GM23338 (cell line): ENCODE data around the gene ASB15. TPM values are rescaled to one million over a fixed set of nuclear protein-coding genes. Genes with fewer than 3 reads are reported as not detected.

Source experiments
- ATAC-seq: fragments of 200-7000 bp; cut with Tn5 transposase; 3 replicates; pipeline ENCODE4 v1.9.1; 2020
- DNase-seq: peaks from one replicate; pipeline ENCODE4 v3.0.0-alpha.2; 2015; ENCODE audit warnings: low spot score
- H2AFZ ChIP-seq: fragments of 200-600 bp; sonication (generic); 2 replicates; pipeline ENCODE4 v1.8.0; 2016; ENCODE audit warnings: antibody characterized with exemption, mild to moderate bottlenecking, moderate library complexity
- H3F3A ChIP-seq: fragments of 200-600 bp; sonication (generic); replicated peaks from 2 replicates; pipeline ENCODE4 v1.8.0; 2017; ENCODE audit warnings: antibody characterized with exemption, mixed run types, low read depth
- H3K27ac ChIP-seq: fragments of 200-600 bp; sonication (generic); 2 replicates; pipeline ENCODE4 v1.6.1; 2016; ENCODE audit warnings: low read depth
- H3K27me3 ChIP-seq: fragments of 200-600 bp; sonication (generic); 2 replicates; pipeline ENCODE4 v1.8.0; 2016; ENCODE audit warnings: mild to moderate bottlenecking, mixed run types, moderate library complexity; ENCODE audit not compliant: insufficient read depth
- H3K36me3 ChIP-seq: fragments of 200-600 bp; sonication (generic); 2 replicates; pipeline ENCODE4 v1.8.0; 2016; ENCODE audit warnings: mild to moderate bottlenecking; ENCODE audit not compliant: insufficient read depth
- H3K4me1 ChIP-seq: fragments of 200-600 bp; sonication (generic); 2 replicates; pipeline ENCODE4 v1.8.0; 2016; ENCODE audit warnings: mild to moderate bottlenecking, moderate library complexity; ENCODE audit not compliant: insufficient read depth
- H3K4me2 ChIP-seq: fragments of 200-600 bp; sonication (generic); 2 replicates; pipeline ENCODE4 v1.7.1; 2017; ENCODE audit warnings: mixed run types
- H3K4me3 ChIP-seq: fragments of 200-600 bp; sonication (generic); 2 replicates; pipeline ENCODE4 v1.6.1; 2016; ENCODE audit warnings: mixed run types
- H3K79me2 ChIP-seq: fragments of 200-600 bp; sonication (generic); replicated peaks from 2 replicates; pipeline ENCODE4 v1.8.0; 2017; ENCODE audit warnings: mild to moderate bottlenecking; ENCODE audit not compliant: insufficient read depth
- H3K9me2 ChIP-seq: fragments of 200-600 bp; sonication (generic); 2 replicates; pipeline ENCODE4 v1.8.0; 2017; ENCODE audit not compliant: insufficient read depth
- H4K20me1 ChIP-seq: fragments of 200-600 bp; sonication (generic); replicated peaks from 2 replicates; pipeline ENCODE4 v1.8.0; 2017; ENCODE audit warnings: mild to moderate bottlenecking; ENCODE audit not compliant: insufficient read depth
- H3K27ac Mint-ChIP-seq: 2 replicates; pipeline ENCODE4 v1.8.0; 2020; ENCODE audit warnings: inconsistent platforms, mild to moderate bottlenecking, moderate library complexity, mixed read lengths
- H3K27me3 Mint-ChIP-seq: 3 replicates; pipeline ENCODE4 v1.8.0; 2022; ENCODE audit warnings: low read depth, mild to moderate bottlenecking, moderate library complexity, mixed read lengths, inconsistent platforms; ENCODE audit not compliant: insufficient read depth, poor library complexity
- H3K36me3 Mint-ChIP-seq: 3 replicates; pipeline ENCODE4 v1.8.0; 2021; ENCODE audit warnings: low read depth, mild to moderate bottlenecking, inconsistent platforms, moderate library complexity, mixed read lengths
- H3K4me1 Mint-ChIP-seq: 3 replicates; pipeline ENCODE4 v1.8.0; 2020; ENCODE audit warnings: mild to moderate bottlenecking, inconsistent platforms, mixed read lengths
- H3K4me3 Mint-ChIP-seq: 3 replicates; pipeline ENCODE4 v1.8.0; 2021; ENCODE audit warnings: moderate library complexity, mild to moderate bottlenecking, inconsistent platforms, mixed read lengths
- H3K9me3 Mint-ChIP-seq: 3 replicates; pipeline ENCODE4 v1.8.0; 2020; ENCODE audit warnings: moderate library complexity, mild to moderate bottlenecking, inconsistent platforms, mixed read lengths
- CREB1 ChIP-seq: fragments of 250-450 bp; sonication (Bioruptor Pico); IDR thresholded peaks from 2 replicates; pipeline ENCODE4 v1.5.0; 2020; ENCODE audit warnings: low read depth, mild to moderate bottlenecking, moderate library complexity
- EZH2 ChIP-seq: fragments of 200-600 bp; sonication (generic); IDR thresholded peaks from one replicate; pipeline ENCODE4 v1.8.0; 2017; ENCODE audit warnings: antibody characterized with exemption, mild to moderate bottlenecking, low read depth; ENCODE audit not compliant: unreplicated experiment
- JUNB ChIP-seq: IDR thresholded peaks from one replicate; pipeline ENCODE4 v1.6.1; 2016; ENCODE audit warnings: antibody characterized with exemption; ENCODE audit not compliant: unreplicated experiment
- NANOG ChIP-seq: IDR thresholded peaks from 2 replicates; pipeline ENCODE4 v1.6.1; 2016; ENCODE audit warnings: antibody characterized with exemption, borderline replicate concordance
- POLR2AphosphoS5 ChIP-seq: IDR thresholded peaks from 2 replicates; pipeline ENCODE4 v1.6.1; 2016; ENCODE audit warnings: antibody characterized with exemption, low read depth
- STAT1 ChIP-seq: IDR thresholded peaks from one replicate; pipeline ENCODE4 v1.6.1; 2016; ENCODE audit warnings: antibody characterized with exemption; ENCODE audit not compliant: unreplicated experiment
- ZNF114 ChIP-seq: fragments of 250-450 bp; sonication (Bioruptor Pico); IDR thresholded peaks from 2 replicates; pipeline ENCODE4 v1.5.0; 2020; ENCODE audit warnings: mild to moderate bottlenecking, moderate library complexity
- ZNF331 ChIP-seq: fragments of 250-450 bp; sonication (Bioruptor Pico); IDR thresholded peaks from 2 replicates; pipeline ENCODE4 v1.5.0; 2020; ENCODE audit warnings: low read depth, mild to moderate bottlenecking, moderate library complexity
- ZNF462 ChIP-seq: fragments of 250-450 bp; sonication (Bioruptor Pico); IDR thresholded peaks from 2 replicates; pipeline ENCODE4 v1.5.0; 2020; ENCODE audit warnings: mild to moderate bottlenecking, moderate library complexity
- polyA plus RNA-seq: library from polyadenylated mRNA; unstranded; fragments of >200 nt; fragmentation: Nextera tagmentation; extraction: Ambion mirVana; gene quantifications from 2 replicates; pipeline ENCODE4 v1.2.1, GENCODE V29; 2016
- total RNA-seq: library from RNA; depleted of rRNA; stranded (reverse); fragments of >200 nt; shearing (Covaris generic); gene quantifications from 2 replicates; pipeline ENCODE4 v1.2.3, GENCODE V29; 2014
- TF ChIP-seq, protein P1 (sequence below): IDR thresholded peaks from 2 replicates; pipeline ENCODE4 v1.6.1; 2016; ENCODE audit warnings: antibody characterized with exemption
- TF ChIP-seq, protein P2 (sequence below), 2 experiments: fragments of 200-600 bp in 1 of 2; sonication (generic) in 1 of 2; conservative IDR thresholded peaks; 2 replicates each; pipeline versions ENCODE4 v1.5.1 to v1.6.1; 2016 to 2017; ENCODE audit warnings: antibody characterized with exemption in 2 of 2, low read depth in 2 of 2, mild to moderate bottlenecking in 2 of 2, moderate library complexity in 1 of 2

ASB15 gene
- total and polyA plus RNA-seq, 2 experiments from 2014 or later, result not detected

DNA sequence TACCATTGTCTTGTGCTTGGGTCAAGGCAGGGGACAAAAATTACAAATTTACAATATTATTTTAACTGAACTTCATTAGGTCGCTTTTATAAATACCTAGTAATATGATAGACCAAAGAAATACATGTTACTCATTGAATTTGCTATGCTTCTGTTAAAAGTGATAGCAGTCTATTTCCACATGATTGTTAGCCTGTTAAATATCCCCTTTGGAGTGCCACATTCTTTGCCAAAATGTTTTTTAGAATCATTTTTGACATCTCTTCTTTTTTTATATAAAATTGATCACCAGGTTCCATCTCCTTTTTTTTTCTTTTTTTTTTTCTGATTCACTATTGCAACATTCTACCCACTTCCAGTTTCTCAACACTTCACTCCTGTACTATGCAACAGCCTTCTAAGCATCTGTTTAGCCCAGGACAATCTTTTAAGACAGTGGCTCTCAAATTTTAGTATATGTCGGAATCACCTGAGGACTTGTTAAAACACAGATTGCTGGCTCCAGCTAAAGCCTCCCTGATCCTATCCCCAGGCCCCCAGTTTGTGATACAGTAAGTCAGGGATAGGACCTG is 27.6 kb upstream of the ASB15 start:
- H2AFZ ChIP-seq, result peak overlapping the region; percentile 52
- H3K27ac ChIP-seq, result 0 out of 2 replicates have a peak overlapping the region, but pooled peaks have one; percentile 47
- H4K20me1 ChIP-seq, result no peaks in the 10 kb centered on the region
- no peaks in the 10 kb centered on the region for H3K36me3 ChIP-seq
- H3K27me3 Mint-ChIP-seq, result peaks cover 5% of the 10 kb centered on the region
- H3K27me3 ChIP-seq, result no peaks in the 10 kb centered on the region
- no peak overlapping the region for H3K4me2 ChIP-seq
- H3K4me1 Mint-ChIP-seq, result peaks cover 35% of the 10 kb centered on the region
- no peak for TF ChIP-seq EZH2
- TF ChIP-seq JUNB, result no peak
- no peaks in the 10 kb centered on the region for H3K9me2 ChIP-seq
- no peak overlapping the region for H3K4me3 ChIP-seq
- no peak overlapping the region for H3K4me3 Mint-ChIP-seq
- peak overlapping the region; percentile 50; the same call in 1 of the 2 replicates for H3K27ac Mint-ChIP-seq
- no peaks in the 10 kb centered on the region for H3K79me2 ChIP-seq
- no peak for ATAC-seq
- DNase-seq, result no peak
- H3K9me3 Mint-ChIP-seq, result no peaks in the 10 kb centered on the region
- no peaks in the 10 kb centered on the region for H3F3A ChIP-seq
- peaks cover 27% of the 10 kb centered on the region for H3K4me1 ChIP-seq
- no peaks in the 10 kb centered on the region for H3K36me3 Mint-ChIP-seq

DNA sequence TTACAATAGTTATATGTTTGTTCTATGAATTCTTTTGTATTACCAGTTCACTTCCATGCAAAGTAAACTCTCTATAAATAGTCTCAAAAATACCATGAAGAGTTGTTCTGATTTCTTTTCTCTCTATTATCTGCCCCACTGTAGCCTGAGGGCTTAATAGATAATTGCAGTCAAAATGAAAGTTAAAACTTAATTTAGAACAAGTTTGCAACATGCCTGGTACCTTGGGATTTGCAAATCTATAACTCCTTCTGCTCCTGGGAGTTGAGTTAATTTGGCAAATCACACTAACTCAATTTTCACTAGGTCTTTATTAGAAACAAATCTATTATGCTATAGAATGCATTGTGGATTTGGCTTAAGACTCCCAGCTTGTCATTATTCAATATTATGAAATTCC is 22.2 kb upstream of the ASB15 start:
- H3K36me3 Mint-ChIP-seq, result no peaks in the 10 kb centered on the region
- no peaks in the 10 kb centered on the region for H3F3A ChIP-seq
- ATAC-seq, result no peak
- no peak for TF ChIP-seq ZNF331
- TF ChIP-seq JUNB, result no peak
- no peak for TF ChIP-seq NANOG
- TF ChIP-seq ZNF114 (CRISPR knock-in tag), result no peak
- TF ChIP-seq, protein P1, sequence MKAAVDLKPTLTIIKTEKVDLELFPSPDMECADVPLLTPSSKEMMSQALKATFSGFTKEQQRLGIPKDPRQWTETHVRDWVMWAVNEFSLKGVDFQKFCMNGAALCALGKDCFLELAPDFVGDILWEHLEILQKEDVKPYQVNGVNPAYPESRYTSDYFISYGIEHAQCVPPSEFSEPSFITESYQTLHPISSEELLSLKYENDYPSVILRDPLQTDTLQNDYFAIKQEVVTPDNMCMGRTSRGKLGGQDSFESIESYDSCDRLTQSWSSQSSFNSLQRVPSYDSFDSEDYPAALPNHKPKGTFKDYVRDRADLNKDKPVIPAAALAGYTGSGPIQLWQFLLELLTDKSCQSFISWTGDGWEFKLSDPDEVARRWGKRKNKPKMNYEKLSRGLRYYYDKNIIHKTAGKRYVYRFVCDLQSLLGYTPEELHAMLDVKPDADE, result no peak
- TF ChIP-seq ZNF462 (CRISPR knock-in tag), result no peak
- no peak for TF ChIP-seq STAT1
- TF ChIP-seq, protein P2, sequence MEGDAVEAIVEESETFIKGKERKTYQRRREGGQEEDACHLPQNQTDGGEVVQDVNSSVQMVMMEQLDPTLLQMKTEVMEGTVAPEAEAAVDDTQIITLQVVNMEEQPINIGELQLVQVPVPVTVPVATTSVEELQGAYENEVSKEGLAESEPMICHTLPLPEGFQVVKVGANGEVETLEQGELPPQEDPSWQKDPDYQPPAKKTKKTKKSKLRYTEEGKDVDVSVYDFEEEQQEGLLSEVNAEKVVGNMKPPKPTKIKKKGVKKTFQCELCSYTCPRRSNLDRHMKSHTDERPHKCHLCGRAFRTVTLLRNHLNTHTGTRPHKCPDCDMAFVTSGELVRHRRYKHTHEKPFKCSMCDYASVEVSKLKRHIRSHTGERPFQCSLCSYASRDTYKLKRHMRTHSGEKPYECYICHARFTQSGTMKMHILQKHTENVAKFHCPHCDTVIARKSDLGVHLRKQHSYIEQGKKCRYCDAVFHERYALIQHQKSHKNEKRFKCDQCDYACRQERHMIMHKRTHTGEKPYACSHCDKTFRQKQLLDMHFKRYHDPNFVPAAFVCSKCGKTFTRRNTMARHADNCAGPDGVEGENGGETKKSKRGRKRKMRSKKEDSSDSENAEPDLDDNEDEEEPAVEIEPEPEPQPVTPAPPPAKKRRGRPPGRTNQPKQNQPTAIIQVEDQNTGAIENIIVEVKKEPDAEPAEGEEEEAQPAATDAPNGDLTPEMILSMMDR (conservative IDR thresholded peaks at IDR 0.05; ENCODE audit: low read depth in 2 of 2), result no peak
- TF ChIP-seq POLR2AphosphoS5, result no peak
- TF ChIP-seq CREB1, result no peak
- no peak for DNase-seq
- no peaks in the 10 kb centered on the region for H3K79me2 ChIP-seq
- no peak overlapping the region for H3K27ac ChIP-seq
- H3K4me1 ChIP-seq, result peaks cover 28% of the 10 kb centered on the region
- H3K4me3 Mint-ChIP-seq, result no peak overlapping the region
- H3K27me3 ChIP-seq, result no peaks in the 10 kb centered on the region
- H3K9me2 ChIP-seq, result no peaks in the 10 kb centered on the region
- H3K27me3 Mint-ChIP-seq, result no peaks in the 10 kb centered on the region
- no peaks in the 10 kb centered on the region for H3K9me3 Mint-ChIP-seq
- no peak overlapping the region for H3K4me2 ChIP-seq
- H4K20me1 ChIP-seq, result no peaks in the 10 kb centered on the region
- no peak overlapping the region for H2AFZ ChIP-seq
- H3K27ac Mint-ChIP-seq, result no peak overlapping the region
- no peak overlapping the region for H3K4me3 ChIP-seq
- peaks cover 45% of the 10 kb centered on the region for H3K4me1 Mint-ChIP-seq
- H3K36me3 ChIP-seq, result no peaks in the 10 kb centered on the region
